Measurements from ENCODE around the gene TSPAN32.
A peak's percentile ranks its signal among the peaks of the same experiment; 100 is the strongest.

The TSPAN32 gene

GRCh38 chr11:2289350-2289749, 12.5 kb upstream of the TSPAN32 start:
- DNase-seq, result no peak

- DNase-seq, result no peak
These were observed 12.0 kb upstream of the TSPAN32 start for GRCh38 chr11:2289859-2290258.

GRCh38 chr11:2290351-2290841, 11.4 kb upstream of the TSPAN32 start:
- DNase-seq, result no peak

GRCh38 chr11:2293531-2293971, 8.3 kb upstream of the TSPAN32 start:
- DNase-seq, result peak in 1 of 2 experiments; percentile 2

GRCh38 chr11:2293984-2294925, 7.6 kb upstream of the TSPAN32 start:
- peak in 1 of 2 experiments; percentile 4 for DNase-seq

- peak in 1 of 2 experiments; percentile 1 for DNase-seq
These were observed 6.9 kb upstream of the TSPAN32 start for GRCh38 chr11:2294926-2295290.

- peak in 1 of 2 experiments; percentile 2 for DNase-seq
These were observed 5.6 kb upstream of the TSPAN32 start for GRCh38 chr11:2295971-2296912.

GRCh38 chr11:2296913-2297622, 4.7 kb upstream of the TSPAN32 start:
- peak in 1 of 2 experiments; percentile 1 for DNase-seq

- DNase-seq, result peak in 1 of 2 experiments; percentile 2
These were observed 4.2 kb upstream of the TSPAN32 start for GRCh38 chr11:2297623-2298030.

- DNase-seq, result peak in 1 of 2 experiments; percentile 0
These were observed 3.5 kb upstream of the TSPAN32 start for GRCh38 chr11:2298131-2298794.

GRCh38 chr11:2298795-2299761, 2.7 kb upstream of the TSPAN32 start:
- peak; percentile 23 to 33 for DNase-seq

GRCh38 chr11:2299773-2300172, 2.0 kb upstream of the TSPAN32 start:
- DNase-seq, result no peak

GRCh38 chr11:2300290-2300935, 1.4 kb upstream of the TSPAN32 start:
- no peak for DNase-seq

GRCh38 chr11:2300936-2301630, 730 bp upstream of the TSPAN32 start:
- DNase-seq, result peak; percentile 13 to 31

- peak; percentile 34 to 41 for DNase-seq
These were observed 588 bp downstream of the TSPAN32 start for GRCh38 chr11:2302306-2302895.

GRCh38 chr11:2302896-2303626, 1.2 kb downstream of the TSPAN32 start:
- DNase-seq, result peak in 1 of 2 experiments; percentile 27

GRCh38 chr11:2303627-2304505, 2.1 kb downstream of the TSPAN32 start:
- no peak for DNase-seq

All from activated CD4-positive, alpha-beta T cell treated with anti-CD3 and anti-CD28 coated beads, Interleukin-2, amount 50 U/mL, for 48 hours (primary cell).